Measurements from ENCODE around the gene OR4C15.

GRCh38 chr11:55572548-55572947 lies 18.3 kb downstream of the OR4C15 start:
- TF ChIP-seq CTCF (conservative IDR thresholded peaks at IDR 0.05; ENCODE audit: low read length) (no peak), EZH2phosphoT487 (IDR thresholded peaks at IDR 0.05; ENCODE audit: borderline replicate concordance) (no peak)

Measured in Loucy (cell line).